GM19025 (cell line): ENCODE measurements around the gene CTTNBP2NL.

Experiments used
- ATAC-seq: cut with Tn5 transposase; IDR thresholded peaks from one replicate; pipeline ENCODE4 v1.9.1; 2021; ENCODE audit warnings: mild to moderate bottlenecking, low read depth, moderate library complexity; ENCODE audit not compliant: unreplicated experiment

CTTNBP2NL gene

DNA sequence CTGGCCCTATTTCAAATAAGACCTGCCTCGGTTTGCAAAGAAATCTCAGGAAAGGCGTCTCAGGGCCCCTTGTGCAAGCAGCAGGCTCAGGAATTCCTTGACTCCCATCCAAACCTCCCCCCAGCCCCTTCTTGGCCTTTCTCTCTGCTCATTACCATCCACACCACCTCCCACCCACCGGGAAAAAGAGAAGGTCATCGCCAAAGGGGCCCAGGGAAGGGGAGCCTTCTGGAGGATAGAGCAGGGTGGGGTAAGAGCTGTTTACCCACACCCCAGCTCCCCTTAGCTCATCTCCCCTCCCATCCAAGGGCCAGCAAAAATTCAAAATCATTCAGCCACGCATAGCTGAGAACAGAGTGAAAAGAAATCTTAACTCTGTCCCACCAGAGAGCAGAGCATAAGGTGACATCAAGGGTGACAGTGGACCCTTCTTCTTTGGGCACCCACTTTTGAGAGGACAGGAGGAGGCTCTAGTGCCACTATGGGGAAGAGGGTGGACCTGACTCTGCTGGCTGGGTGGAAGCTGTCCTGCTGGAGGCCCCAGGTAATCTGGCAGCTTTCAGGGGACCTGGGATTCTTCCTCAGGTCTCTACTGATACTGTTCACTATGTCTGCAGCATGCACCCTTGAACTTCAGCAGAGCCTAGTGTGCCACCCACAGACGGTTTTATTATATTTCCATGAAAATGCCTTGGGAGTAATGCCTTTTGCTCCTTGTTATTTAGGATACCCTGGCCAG, 108.8 kb downstream of the CTTNBP2NL start:
- ATAC-seq = no peak

DNA sequence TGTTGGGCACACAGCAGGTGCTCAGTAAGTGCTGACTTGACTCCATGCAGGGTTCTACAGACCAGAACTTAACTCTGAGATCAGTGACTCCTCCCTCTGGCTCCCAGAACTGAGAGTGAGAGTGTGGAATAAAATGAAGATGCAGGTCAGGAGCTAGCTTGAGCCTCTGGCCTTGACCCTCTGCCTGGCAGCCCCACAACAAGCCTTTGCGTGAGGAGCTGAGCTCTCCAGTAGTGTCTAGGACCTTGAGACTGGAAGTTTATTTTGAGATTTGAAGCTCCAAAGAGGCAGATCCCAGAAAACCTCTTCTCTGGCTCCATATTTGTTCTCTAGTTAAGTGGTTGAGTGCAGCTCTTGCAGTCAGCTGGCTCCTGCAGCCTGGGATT, 109.4 kb downstream of the CTTNBP2NL start:
- no peak for ATAC-seq

DNA sequence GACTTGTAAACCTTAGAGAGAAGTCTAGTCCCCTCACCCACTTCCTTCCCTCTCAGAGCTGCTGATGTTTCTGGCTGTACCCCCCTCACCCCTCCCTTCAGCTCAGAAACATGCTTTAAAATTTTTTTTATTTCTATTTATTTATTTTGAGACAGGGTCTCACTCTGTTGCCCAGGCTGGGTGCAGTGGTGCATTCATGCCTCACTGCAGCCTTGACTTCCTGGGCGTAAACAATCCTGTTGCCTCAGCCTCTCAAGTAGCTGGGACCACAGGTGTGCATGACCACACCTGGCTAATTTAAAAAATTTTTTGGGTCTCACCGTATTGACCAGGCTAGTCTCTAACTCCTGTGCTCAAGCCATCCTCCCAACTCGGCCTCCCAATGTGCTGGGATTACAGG, 109.9 kb downstream of the CTTNBP2NL start:
- ATAC-seq = no peak

DNA sequence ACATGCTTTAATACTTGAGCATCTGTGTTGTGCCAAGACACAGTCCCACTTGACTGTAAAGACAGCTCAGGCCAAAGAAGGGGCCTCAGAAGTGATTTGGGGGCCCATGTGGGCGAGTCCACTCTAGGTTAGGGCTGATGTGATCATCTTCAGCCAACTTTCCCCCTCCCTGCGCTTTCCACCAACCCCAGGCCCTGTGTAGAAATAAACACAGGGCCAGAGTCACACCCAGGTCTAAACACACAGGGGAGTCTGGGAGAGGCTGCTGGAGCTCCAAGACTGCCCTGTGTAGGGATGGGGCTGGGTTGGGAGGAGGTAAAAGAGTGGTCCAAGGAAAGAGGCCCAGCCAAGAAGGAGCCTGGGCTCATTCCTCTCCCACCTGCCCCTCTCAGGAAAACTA, 110.3 kb downstream of the CTTNBP2NL start:
- no peak for ATAC-seq

- ATAC-seq = no peak
Measured at GRCh38 chr1:112506731-112507130, 110.7 kb downstream of the CTTNBP2NL start.

DNA sequence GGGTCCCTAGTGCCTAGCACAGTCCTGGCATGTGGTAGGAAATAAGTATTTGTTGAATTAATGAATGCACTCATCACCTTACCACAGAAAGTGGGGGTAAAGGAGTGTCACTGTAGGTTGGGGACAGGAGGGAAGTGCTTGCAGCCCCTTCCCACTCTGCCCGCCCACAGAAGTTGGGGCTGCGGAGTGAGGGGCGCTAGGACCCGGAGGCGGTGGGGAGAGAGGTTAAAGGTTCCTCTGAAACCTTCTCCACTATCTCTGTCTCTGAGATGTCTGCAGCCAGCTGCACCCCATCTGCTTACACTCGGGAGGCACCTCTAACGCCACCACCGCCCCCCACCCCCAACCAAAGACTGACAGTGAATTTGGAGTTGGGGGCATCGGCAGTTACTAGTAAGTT, 111.3 kb downstream of the CTTNBP2NL start:
- no peak for ATAC-seq

DNA sequence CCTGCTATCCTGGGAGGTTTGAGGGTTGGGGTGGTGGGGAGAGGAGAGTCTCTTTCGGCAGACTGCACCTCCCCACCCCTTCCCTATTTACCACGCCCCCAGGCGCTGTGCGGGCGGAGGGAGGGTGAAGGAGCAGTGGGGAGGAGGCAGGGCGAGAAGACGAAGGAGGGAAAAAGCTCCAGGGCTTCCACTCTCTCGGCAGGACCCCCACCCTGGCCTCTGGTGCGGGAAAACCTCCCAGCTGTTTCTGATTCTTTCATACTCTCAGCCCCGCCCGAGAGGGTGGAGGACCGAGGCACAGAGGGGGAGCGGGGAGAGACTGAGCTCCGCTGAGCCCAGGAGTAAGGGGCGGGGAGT, 111.9 kb downstream of the CTTNBP2NL start:
- no peak for ATAC-seq

DNA sequence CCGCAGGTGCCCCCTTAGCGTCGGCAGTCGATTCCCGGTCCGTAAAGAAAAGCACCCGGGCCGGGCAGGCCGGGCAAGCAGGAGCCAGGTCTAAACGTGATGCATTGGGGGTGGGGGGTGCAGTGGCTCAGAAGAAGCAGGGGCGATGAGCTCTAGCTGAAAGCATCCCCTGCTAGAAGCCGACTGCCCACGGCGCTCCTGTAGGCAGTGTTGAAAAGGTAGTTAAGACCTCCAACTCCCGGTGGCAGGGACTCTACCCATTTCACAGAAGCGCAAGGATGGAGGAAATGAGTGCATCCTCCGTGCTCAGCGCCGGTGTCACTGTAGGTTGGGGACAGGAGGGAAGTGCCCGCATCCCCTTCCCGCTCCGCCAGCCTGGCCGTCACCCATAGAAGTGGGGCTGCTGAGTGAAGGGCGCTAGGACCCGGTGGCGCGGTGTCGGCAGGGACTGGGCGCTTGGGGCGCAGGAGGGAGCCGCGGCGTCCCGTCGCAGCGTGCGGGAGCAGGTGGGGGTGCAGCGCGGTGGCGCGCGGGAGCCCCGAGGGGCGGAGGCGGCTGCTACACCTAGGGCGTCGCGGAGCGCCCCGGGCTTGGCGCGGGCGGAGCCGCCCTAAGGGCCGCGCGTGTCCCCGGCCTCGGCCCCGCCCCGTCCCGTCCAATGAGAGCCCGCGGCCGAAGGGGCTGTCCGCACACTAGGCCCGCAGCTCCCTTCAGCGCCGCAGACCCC, 112.4 kb downstream of the CTTNBP2NL start, which contains the start of gene WNT2B:
TSS of gene WNT2B (plus strand) at position 688 of the 727 bp plus-strand sequence. CDS start 298 bp downstream, outside the sequence.
- ATAC-seq = no peak

DNA sequence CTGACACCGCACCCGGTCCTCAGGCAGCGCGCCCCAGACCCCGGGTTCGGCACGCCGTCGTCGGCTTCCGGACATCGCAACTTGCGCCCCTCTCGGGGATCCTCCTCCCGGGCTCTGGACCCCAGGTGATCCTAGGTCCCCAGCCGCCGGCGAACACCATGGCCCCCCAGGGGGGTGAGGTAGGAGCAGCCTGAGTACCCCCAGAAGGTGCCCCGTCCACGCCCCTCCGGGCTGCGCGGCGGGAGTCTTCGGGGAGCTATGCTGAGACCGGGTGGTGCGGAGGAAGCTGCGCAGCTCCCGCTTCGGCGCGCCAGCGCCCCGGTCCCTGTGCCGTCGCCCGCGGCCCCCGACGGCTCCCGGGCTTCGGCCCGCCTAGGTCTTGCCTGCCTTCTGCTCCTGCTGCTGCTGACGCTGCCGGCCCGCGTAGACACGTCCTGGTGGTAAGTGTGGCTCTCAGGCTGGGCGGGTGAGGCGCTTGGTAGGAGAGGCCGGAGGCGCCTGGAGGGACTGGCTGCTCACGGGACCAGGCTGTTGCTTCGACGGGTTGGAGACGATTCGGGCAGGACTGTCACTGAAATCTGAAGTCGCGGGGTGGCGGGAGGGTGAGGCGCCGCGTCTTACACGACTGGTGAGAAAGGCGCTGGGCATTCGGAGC, 113.1 kb downstream of the CTTNBP2NL start:
- no peak for ATAC-seq

DNA sequence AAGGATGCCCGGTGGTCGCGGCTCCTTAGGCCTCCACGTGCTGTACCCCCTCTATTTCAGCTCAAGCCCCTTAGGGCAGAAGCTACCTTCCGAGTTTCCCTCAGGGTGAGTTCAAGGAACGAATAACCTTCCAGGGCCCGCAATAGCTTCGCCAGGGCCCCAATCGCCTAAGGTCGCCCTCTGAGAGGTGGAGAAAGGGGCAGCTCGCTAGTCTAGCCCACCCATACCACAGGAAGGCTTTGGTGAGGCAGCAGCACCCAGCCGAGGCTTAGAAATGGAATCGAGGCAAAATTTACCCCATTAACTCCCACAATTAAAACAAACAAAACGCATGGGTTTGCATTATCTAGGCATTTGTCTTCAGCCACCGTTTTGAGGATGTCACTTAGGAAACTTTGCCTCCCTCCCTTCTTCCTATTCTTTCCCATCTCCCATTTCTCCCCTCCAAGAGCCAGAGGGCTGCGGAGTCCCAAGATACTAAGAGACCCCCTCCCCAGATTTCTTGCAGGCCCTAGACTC, 113.7 kb downstream of the CTTNBP2NL start:
- no peak for ATAC-seq

- no peak for ATAC-seq
Measured at GRCh38 chr1:112510340-112510739, 114.3 kb downstream of the CTTNBP2NL start.
